Activated CD8-positive, alpha-beta memory T cell treated with anti-CD3 and anti-CD28 coated beads for 48 hours (primary cell): ENCODE results near the gene RGS14.
"Not testable (repeated sequence)": the region's sequence is repeated elsewhere in the genome, so short reads cannot be mapped to it uniquely, and the experiment has no call there.

Experiments used
- DNase-seq, 3 experiments: peaks; one replicate each; pipeline ENCODE4 v3.0.0-alpha.2; 2020; ENCODE audit warnings: low read depth in 2 of 3, low spot score in 2 of 3

The RGS14 gene

GRCh38 chr5:177346820-177347219, 10.9 kb upstream of the RGS14 start:
- DNase-seq: no peak

- DNase-seq: no peak
Measured at GRCh38 chr5:177347699-177348098, 10.0 kb upstream of the RGS14 start.

DNA sequence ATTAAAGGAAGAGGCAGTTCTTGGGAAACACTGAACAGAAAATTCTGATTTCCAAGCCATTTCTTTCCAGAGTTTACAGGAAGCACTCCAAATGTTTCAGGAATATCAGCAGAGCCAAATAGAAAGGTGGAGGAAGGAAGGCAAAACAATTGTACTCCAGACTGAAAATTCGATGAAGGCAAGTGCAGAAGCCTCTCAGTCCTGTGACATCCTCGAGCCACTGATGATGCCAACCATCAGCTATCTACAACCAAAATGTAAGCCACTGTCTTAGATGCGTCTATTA, 8.4 kb upstream of the RGS14 start:
- no peak for DNase-seq

DNA sequence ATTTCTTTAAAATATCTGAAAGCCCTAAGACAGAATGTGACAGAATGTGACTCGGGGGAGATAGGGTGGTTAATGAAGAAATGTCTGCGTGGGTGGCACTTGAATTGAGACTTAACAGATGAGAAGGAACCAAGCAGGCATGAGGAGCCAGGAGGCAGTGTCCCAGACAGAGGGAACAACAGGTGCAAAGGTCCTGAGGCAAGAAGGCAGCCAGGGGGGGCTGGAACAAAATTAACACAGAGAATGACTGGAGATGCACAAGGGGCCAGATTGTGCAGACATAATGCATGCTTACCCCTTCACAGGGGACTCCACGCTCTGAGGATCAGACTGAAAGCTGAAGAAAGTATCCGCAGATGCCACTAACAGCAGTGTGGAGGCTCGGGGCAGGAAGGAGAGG, 8.0 kb upstream of the RGS14 start:
- no peak for DNase-seq

DNA sequence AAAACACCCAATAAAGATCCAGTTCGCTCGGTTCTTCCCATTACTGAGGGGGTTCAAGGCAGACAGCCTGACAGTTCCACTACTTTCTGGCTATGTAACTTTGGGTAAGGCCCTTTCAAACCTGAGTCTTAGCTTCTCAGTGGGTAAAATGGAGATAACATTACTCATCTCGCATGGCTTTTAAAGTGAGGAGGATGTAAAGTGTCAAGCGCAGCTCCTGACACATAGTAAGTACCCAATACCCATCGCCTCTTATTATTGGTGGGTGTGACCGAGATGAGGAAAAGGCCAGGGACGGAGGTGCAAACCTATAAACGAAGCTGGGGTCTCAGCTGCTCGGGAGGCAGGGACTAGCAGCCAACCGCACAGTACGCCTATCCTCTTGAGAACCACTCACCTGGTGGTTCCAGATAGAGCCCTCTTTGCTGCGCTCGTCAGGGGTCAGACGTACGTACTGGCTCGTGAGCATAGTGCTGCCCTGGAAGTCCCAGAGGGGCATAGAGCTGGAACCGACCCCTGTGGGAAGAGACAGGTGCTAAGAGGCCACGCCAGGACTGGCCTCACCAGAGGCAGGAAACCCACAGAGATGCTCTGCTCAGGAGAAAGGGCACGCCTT, 6.8 kb upstream of the RGS14 start:
- DNase-seq: no peak

DNA sequence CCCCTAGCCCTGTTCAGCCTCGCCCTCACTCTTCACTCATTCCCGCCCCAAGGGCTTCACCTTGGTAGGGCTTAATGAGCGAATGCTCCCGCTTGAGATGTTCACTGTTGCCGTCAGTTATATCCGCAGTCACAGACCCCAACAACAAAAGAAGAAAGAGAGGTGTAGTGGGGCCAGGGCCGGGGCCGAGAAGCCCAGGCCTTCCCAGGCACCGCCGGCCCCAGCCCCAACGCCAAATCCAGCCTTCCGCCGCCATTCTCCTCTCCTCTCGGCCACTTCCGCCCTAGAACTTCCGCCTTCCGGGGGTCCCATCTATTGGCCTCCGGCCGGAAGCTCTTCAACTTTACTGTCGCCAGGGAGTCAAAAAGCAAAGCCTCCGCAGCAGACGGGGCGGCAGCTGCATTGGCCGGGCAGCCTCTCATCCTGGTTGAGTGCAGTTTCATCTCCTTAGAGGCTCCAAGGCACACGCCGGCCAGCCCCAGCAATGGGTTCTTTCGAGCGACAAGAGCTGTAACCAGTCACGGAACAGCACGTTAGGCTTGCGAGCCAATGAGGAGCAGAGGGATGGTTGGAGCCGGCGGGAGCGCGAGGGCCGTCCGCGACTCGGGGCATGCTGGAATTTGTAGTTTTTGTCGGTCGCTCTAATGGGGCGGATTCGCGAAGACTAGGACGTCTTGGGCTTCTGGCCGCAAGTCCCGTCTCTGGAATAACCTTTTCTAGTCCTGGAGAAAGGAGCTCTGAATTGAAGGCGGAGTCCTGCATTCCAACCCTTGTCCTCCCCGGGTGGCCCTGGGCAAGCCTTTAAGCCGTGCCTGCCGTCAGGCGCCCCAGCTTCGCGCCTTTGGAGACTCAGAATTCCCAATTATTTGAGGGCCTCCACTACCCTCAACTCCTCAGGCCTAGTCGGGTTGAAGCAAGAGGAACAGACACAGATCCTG, 6.1 kb upstream of the RGS14 start, which contains the start of gene LMAN2:
LMAN2 (minus strand) TSS at position 277 of the 938 bp plus-strand sequence; CDS start at position 256, 21 bp downstream.
- peak; percentile 79 to 81 (median 80) for DNase-seq

- DNase-seq: no peak
Measured at GRCh38 chr5:177353093-177353492, 4.6 kb upstream of the RGS14 start.

DNA sequence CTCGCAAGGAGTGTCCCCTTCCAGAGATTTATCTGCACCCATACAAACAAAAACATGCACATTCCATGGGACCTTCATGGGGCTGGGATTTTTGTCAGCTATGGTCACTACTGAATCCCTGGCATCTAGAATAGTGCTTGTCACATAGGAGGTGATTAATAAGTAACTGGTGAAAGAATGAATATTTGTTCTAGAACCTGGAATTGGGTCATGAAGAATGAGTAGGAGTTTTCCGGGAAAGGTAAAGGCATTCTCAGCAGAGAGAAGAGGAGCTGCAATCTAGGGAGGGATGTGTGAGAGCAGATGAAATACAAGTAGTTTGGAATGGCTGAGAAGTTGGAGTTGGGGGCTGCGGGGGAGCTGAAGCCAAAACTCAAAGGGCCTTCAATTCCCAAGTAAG, 3.5 kb upstream of the RGS14 start:
- no peak for DNase-seq

DNA sequence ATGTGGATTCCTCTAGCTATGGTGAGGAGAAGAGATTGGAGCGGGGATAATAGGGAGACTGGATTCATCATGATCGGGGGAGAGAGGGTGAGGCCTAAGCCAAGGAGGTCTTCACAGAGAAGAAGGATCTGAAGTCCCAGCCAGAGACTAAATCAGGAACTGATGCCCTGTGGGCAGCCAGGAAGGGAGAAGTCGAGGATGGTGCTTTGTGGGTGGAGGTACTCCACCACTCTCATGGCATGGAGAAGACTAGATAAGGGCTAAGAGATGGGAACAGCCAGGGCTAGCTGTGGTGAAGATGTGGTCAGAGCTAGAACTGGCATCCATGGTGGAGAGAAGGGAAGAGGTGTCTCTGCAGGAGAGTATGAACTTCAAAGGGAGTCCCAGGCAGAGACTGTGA, 3.0 kb upstream of the RGS14 start:
- no peak for DNase-seq

DNA sequence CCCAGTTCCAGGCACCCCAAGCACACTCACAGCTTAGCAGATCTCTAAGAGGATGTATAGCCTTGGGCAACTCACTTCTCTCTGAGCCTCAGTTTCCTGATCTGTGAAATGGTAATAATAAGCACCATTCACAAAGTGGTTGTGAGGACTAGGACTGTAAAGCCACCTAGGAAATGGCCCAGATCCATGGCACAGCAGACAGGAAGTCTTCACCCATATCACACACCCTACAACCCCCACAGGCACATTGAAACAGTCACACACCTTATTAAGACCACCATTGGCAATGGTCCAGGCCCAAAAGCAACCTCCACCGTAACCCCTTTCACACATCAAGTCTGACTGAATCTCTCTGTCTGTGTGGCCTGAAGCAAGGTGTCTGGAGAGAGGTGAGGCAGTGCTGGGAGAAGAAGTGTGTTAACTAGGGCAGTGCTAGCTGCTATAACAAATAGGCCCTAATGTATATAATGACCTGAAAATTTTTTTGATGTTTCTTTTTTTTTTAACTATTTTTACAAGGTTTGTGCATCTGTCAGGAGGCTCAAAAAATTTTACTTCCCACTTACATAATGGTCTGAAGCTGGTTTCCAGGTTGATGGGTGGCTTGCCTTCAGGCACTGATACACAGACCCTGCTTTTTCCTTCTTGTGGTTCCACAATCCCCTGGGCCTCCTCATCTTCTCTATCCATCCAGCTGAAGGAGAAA, 2.4 kb upstream of the RGS14 start:
- no peak for DNase-seq

- DNase-seq: no peak
Measured at GRCh38 chr5:177355868-177356168, 1.9 kb upstream of the RGS14 start.

- DNase-seq: no peak
Measured at GRCh38 chr5:177356746-177357145, 978 bp upstream of the RGS14 start.

GRCh38 chr5:177357146-177357458, 622 bp upstream of the RGS14 start:
- DNase-seq: no peak

DNA sequence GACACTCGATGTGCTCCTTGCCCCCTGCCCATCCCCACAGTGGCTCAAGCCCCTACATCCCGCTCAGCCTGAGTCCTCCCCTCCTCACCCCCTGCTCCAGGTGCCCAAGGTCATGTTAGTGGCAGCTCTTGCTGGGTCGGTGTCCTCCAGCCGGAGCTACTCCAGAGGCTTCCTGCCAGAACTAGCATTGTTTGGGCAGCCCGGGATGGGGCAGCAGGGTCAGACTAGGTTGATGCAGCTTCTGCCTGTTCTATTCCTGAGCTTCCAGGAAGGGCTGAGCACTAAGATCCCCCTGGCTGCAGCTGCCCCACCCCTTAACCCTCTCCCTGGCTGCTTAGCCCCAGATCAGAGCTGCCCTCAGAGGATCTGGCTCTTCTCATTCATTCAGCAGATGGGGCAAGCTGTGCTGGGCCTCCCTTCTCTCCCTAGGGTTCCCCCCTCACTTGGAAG, 671 bp downstream of the RGS14 start:
- DNase-seq: no peak

- no peak for DNase-seq
Measured at GRCh38 chr5:177359451-177359851, 1.7 kb downstream of the RGS14 start.

DNA sequence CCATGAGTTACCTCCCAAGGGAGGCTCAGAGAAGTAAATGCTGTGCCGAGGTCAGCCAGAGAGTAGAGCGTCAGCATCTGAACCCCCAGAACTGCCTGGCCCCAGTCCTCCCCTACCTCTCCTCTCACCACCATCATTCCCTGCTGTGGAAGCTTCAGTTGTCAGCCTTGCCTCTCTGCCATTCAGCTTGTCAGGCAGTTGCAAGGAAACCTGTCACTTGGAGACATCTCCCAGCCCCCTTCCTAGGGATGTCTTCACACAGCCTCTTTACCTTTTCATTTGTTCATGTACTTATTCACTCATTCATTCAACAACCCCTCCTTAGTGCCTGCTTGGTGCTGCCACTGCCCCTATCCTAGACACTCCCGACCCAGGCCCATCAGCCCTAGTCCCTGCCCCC, 2.1 kb downstream of the RGS14 start:
- DNase-seq: no peak

GRCh38 chr5:177360740-177361139, 3.0 kb downstream of the RGS14 start:
- not testable (repeated sequence) for DNase-seq

GRCh38 chr5:177361418-177362291, 3.9 kb downstream of the RGS14 start:
- no peak for DNase-seq

DNA sequence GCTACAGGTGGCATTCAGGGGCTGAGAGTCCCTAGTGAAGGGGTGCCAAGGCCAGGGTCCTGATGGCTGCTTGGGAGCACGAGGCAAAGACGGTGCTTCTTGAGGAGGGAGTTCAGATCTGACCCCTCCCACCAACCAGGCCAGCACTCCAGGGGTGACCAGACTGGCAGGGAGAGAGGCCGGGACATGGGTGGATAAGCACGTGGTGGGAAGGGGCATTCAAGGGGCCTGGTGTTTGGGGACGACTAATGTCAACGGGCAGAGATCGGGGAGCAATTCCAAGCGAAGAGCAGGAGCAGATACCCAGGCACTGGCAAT, 4.5 kb downstream of the RGS14 start:
- DNase-seq: no peak

- DNase-seq: peak in 1 of 3 experiments; percentile 56
Measured at GRCh38 chr5:177362610-177363507, 5.1 kb downstream of the RGS14 start.

DNA sequence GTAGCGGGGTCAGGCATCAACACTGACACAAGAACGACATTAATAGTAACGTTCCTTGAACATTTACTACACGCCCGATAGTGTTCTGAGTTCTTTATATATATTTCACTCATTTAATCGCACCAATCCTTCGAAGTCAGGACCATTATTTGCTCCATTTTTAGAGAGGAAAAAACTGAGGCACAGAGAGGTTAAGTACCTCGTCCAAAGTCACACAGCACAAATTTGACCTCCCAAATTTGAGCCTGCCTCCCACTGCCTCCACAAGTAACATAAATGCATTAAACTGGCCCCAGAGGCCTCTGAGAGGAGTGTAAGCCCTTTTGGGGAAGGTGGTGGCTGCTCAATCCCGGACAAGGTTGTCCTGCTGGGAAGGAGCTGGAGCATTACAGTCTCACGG, 5.8 kb downstream of the RGS14 start:
- DNase-seq: no peak
